Body of pancreas (tissue), 4 donors: ENCODE data around the gene HNRNPAB.

Source experiments
- CTCF ChIP-seq, 7 experiments: fragments of 450-650 bp in 4 of 7; fragments of 200-600 bp in 3 of 7; sonication (generic) in 3 of 7; IDR thresholded peaks; one replicate each; pipeline ENCODE4 v1.5.1; 2016 to 2019; ENCODE audit warnings: antibody characterized with exemption in 7 of 7
- POLR2A ChIP-seq, 3 donors: fragments of 450-650 bp; IDR thresholded peaks; one replicate each; pipeline ENCODE4 v1.6.1; 2016; ENCODE audit warnings: antibody characterized with exemption in 3 of 3, mild to moderate bottlenecking in 2 of 3

- TF ChIP-seq CTCF (IDR thresholded peaks at IDR 0.05) (no peak), POLR2A (IDR thresholded peaks at IDR 0.05) (no peak)
Measured at GRCh38 chr5:178192787-178193186, 11.5 kb upstream of the HNRNPAB start.
